ENCODE measurements around the gene EPYC. TPM values are rescaled to one million over a fixed set of nuclear protein-coding genes. Genes with fewer than 3 reads are reported as not detected.

EPYC gene
- total RNA-seq, 1 experiment from 2014 or later, result not detected

DNA sequence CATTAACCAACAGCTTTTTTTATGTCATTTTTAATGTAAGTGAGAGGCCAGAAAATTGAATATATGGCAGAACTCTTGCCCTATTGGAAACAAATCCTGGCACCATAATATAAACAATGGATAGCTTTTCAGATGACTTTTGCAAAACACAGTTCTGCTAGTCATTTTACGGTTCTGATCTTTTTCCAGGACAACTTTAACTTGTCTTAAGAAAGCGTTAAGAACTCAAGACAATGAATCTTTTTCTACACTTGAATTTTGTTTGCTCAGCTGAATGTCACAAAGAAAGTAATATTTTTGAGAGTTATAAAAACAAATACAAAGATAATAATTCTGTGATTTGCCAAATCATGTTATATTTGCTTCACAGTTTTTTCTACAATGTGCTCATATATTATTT lies 39.8 kb upstream of the EPYC start:
- POLR2A ChIA-PET (ENCODE audit: low non-redundant PET), result no interaction called here
- DNase-seq (ENCODE audit: low spot score), result no peak
- Histone ChIP-seq H3K4me3 (ENCODE audit: low read depth, low read length, poor library complexity, severe bottlenecking) (no peak overlapping the region), H3K36me3 (ENCODE audit: insufficient read depth, low read length, poor library complexity, severe bottlenecking) (no peaks in the 10 kb centered on the region), H3K27me3 (replicated peaks; ENCODE audit: insufficient read depth, low read depth, low read length, poor library complexity) (no peaks in the 10 kb centered on the region), H3K4me1 (ENCODE audit: insufficient read depth, low read length, poor library complexity, severe bottlenecking) (no peaks in the 10 kb centered on the region), H3K27ac (ENCODE audit: low read depth, low read length, poor library complexity, severe bottlenecking) (no peak overlapping the region), H3K9me3 (ENCODE audit: low read depth, low read length, poor library complexity, severe bottlenecking) (no peaks in the 10 kb centered on the region)
- CTCF ChIA-PET, result no interaction called here
- no TSS peak for BruUV-seq (replicated peaks)
- no peak for TF ChIP-seq EZH2 (IDR thresholded peaks at IDR 0.05; ENCODE audit: borderline replicate concordance, low read depth, low read length, poor library complexity, severe bottlenecking)
- no peak for TF ChIP-seq CTCF (conservative IDR thresholded peaks at IDR 0.05; ENCODE audit: low read depth, low read length)
- intact Hi-C loops (cut with micrococcal nuclease; ENCODE audit: unreplicated experiment), result no loop called here

DNA sequence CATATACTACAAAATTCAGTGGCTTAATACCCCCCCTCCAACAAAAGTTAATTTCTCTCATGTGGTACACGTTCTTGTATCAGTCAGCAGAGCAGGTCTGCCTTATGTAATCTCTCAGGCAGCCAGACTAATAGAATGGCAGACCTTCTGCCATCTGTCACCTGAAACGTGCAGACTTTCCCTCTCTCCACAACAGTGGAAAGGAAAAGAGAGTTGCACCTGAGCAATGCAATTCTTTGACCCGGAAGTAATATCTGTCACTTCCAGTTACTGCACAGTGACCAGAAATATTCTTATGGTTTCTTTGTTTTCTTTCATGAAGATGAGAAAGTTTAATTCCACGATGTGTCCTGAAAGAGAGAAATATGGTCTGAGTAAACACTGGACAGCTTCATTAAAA lies 38.6 kb upstream of the EPYC start:
- CTCF ChIA-PET, result no interaction called here
- TF ChIP-seq CTCF (conservative IDR thresholded peaks at IDR 0.05; ENCODE audit: low read depth, low read length), result no peak
- TF ChIP-seq EZH2 (IDR thresholded peaks at IDR 0.05; ENCODE audit: borderline replicate concordance, low read depth, low read length, poor library complexity, severe bottlenecking), result no peak
- POLR2A ChIA-PET (ENCODE audit: low non-redundant PET), result no interaction called here
- H3K4me1 ChIP-seq (ENCODE audit: insufficient read depth, low read length, poor library complexity, severe bottlenecking), result no peaks in the 10 kb centered on the region
- no peak for DNase-seq (ENCODE audit: low spot score)
- no peak overlapping the region for H3K4me3 ChIP-seq (ENCODE audit: low read depth, low read length, poor library complexity, severe bottlenecking)
- H3K36me3 ChIP-seq (ENCODE audit: insufficient read depth, low read length, poor library complexity, severe bottlenecking), result no peaks in the 10 kb centered on the region
- H3K9me3 ChIP-seq (ENCODE audit: low read depth, low read length, poor library complexity, severe bottlenecking), result no peaks in the 10 kb centered on the region
- H3K27ac ChIP-seq (ENCODE audit: low read depth, low read length, poor library complexity, severe bottlenecking), result no peak overlapping the region
- H3K27me3 ChIP-seq (replicated peaks; ENCODE audit: insufficient read depth, low read depth, low read length, poor library complexity), result no peaks in the 10 kb centered on the region
- BruUV-seq (replicated peaks), result no TSS peak
- intact Hi-C loops (cut with micrococcal nuclease; ENCODE audit: unreplicated experiment), result no loop called here

GRCh38 chr12:91040096-91040755 lies 35.5 kb upstream of the EPYC start:
- no peak for TF ChIP-seq CTCF (conservative IDR thresholded peaks at IDR 0.05; ENCODE audit: low read depth, low read length)
- no peak for TF ChIP-seq EZH2 (IDR thresholded peaks at IDR 0.05; ENCODE audit: borderline replicate concordance, low read depth, low read length, poor library complexity, severe bottlenecking)
- Histone ChIP-seq H3K9me3 (ENCODE audit: low read depth, low read length, poor library complexity, severe bottlenecking) (no peaks in the 10 kb centered on the region), H3K36me3 (ENCODE audit: insufficient read depth, low read length, poor library complexity, severe bottlenecking) (no peaks in the 10 kb centered on the region), H3K27ac (ENCODE audit: low read depth, low read length, poor library complexity, severe bottlenecking) (no peak overlapping the region), H3K4me3 (ENCODE audit: low read depth, low read length, poor library complexity, severe bottlenecking) (no peak overlapping the region), H3K27me3 (replicated peaks; ENCODE audit: insufficient read depth, low read depth, low read length, poor library complexity) (no peaks in the 10 kb centered on the region), H3K4me1 (ENCODE audit: insufficient read depth, low read length, poor library complexity, severe bottlenecking) (peaks cover 24% of the 10 kb centered on the region)
- intact Hi-C loops (cut with micrococcal nuclease; ENCODE audit: unreplicated experiment), result no loop called here
- CTCF ChIA-PET, result no interaction called here
- DNase-seq (ENCODE audit: low spot score), result no peak
- POLR2A ChIA-PET (ENCODE audit: low non-redundant PET), result no interaction called here
- no TSS peak for BruUV-seq (replicated peaks)
